Measurements from ENCODE around the gene CENATAC. TPM values are rescaled to one million over a fixed set of nuclear protein-coding genes. Genes with fewer than 3 reads are reported as not detected.
A peak's percentile ranks its signal among the peaks of the same experiment; 100 is the strongest.

Gene CENATAC
- total and polyA plus RNA-seq, 9 of the 15 experiments (the other 6 are each of a cell fraction or from before 2014, with no cell fraction given) = 2.4 to 25.5 (median 13.7) TPM

GRCh38 chr11:118980191-118980881, 17.6 kb upstream of the CENATAC start (continued):
- TF ChIP-seq RREB1 (CRISPR knock-in tag; IDR thresholded peaks at IDR 0.05) = no peak
- peak; percentile 66; the same call in 1 of the 2 replicates for TF ChIP-seq HOXB6 (CRISPR knock-in tag; IDR thresholded peaks at IDR 0.05; ENCODE audit: borderline replicate concordance)
- no peak for TF ChIP-seq DDX20 (tag; IDR thresholded peaks at IDR 0.05; ENCODE audit: low read depth)
- TF ChIP-seq MIER1 (IDR thresholded peaks at IDR 0.05; ENCODE audit: low read depth) = no peak
- peak; percentile 69 for TF ChIP-seq POLR2G (IDR thresholded peaks at IDR 0.05; ENCODE audit: low read depth, low read length)
- no peak for TF ChIP-seq ILF3 (IDR thresholded peaks at IDR 0.05; ENCODE audit: borderline replicate concordance)
- TF ChIP-seq PATZ1 (CRISPR knock-in tag; IDR thresholded peaks at IDR 0.05; ENCODE audit: borderline replicate concordance) = no peak
- TF ChIP-seq SFPQ (IDR thresholded peaks at IDR 0.05; ENCODE audit: low read depth, low read length) = no peak
- TF ChIP-seq BCL6 (CRISPR knock-in tag; IDR thresholded peaks at IDR 0.05) = no peak
- 0 out of 2 replicates have a peak, but pooled peaks have one; percentile 29 for TF ChIP-seq MBD2 (IDR thresholded peaks at IDR 0.05; ENCODE audit: borderline replicate concordance, low read depth)
- TF ChIP-seq POLR2AphosphoS5 (IDR thresholded peaks at IDR 0.05; ENCODE audit: control insufficient read depth, insufficient read depth, low read depth, low read length) = peak; percentile 48
- no peak for TF ChIP-seq CREBBP (IDR thresholded peaks at IDR 0.05; ENCODE audit: low read depth, low read length)
- no peak for TF ChIP-seq MITF (IDR thresholded peaks at IDR 0.05)
- TF ChIP-seq ILK (tag; IDR thresholded peaks at IDR 0.05; ENCODE audit: borderline replicate concordance, low read depth) = no peak
